Measurements from ENCODE around the gene GRIK2. TPM values are rescaled to one million over a fixed set of nuclear protein-coding genes. Genes with fewer than 3 reads are reported as not detected.

The GRIK2 gene
- total RNA-seq, 4 donors from 2014 or later, result 1.6 to 8.9 (median 8.6) TPM; not detected in 1

DNA sequence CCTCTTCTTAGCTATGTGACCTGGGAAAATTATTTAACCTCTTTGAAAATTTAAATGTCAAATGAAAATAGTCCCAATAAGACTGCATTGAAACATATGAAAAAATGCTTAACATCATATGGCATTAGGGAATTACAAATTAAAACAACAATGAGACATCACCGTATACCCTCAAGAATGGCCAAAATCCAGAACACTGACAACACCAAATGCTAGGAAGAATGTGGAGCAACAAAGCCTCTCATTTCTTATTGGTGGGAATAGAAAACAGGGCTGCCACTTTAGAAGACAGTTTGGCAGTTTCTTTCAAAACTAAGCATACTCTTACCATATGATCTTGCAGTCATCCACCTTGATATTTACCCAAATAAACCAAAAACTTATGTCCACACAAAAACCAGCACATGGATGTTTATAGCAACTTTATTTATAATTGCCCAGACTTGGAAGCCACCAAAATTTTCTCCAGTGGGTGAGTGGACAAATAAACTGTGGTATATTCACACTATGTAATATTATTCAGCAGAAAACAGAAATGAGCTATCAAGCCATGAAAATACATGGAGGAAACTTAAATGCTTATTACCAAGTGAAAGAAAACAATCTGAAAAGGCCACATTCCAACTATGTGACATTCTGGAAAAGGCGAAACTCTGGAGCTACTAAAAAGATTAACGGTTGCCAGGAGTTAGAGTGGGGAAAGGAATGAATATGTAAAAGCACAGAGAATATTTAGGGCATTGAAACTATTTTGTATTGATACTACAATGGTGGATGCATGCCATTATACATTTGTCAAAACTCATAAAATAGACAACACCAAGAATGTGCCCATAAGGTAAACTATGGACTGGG is 459.9 kb downstream of the GRIK2 start:
- DNase-seq, result no peak
- no peak for TF ChIP-seq POLR2A (IDR thresholded peaks at IDR 0.05)
- TF ChIP-seq, protein P1, sequence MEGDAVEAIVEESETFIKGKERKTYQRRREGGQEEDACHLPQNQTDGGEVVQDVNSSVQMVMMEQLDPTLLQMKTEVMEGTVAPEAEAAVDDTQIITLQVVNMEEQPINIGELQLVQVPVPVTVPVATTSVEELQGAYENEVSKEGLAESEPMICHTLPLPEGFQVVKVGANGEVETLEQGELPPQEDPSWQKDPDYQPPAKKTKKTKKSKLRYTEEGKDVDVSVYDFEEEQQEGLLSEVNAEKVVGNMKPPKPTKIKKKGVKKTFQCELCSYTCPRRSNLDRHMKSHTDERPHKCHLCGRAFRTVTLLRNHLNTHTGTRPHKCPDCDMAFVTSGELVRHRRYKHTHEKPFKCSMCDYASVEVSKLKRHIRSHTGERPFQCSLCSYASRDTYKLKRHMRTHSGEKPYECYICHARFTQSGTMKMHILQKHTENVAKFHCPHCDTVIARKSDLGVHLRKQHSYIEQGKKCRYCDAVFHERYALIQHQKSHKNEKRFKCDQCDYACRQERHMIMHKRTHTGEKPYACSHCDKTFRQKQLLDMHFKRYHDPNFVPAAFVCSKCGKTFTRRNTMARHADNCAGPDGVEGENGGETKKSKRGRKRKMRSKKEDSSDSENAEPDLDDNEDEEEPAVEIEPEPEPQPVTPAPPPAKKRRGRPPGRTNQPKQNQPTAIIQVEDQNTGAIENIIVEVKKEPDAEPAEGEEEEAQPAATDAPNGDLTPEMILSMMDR (IDR thresholded peaks at IDR 0.05), result no peak
- Histone ChIP-seq H3K9me3 (no peaks in the 10 kb centered on the region), H3K4me3 (no peak overlapping the region), H3K36me3 (no peaks in the 10 kb centered on the region), H3K27ac (no peak overlapping the region), H3K27me3 (no peaks in the 10 kb centered on the region), H3K4me1 (no peaks in the 10 kb centered on the region)

DNA sequence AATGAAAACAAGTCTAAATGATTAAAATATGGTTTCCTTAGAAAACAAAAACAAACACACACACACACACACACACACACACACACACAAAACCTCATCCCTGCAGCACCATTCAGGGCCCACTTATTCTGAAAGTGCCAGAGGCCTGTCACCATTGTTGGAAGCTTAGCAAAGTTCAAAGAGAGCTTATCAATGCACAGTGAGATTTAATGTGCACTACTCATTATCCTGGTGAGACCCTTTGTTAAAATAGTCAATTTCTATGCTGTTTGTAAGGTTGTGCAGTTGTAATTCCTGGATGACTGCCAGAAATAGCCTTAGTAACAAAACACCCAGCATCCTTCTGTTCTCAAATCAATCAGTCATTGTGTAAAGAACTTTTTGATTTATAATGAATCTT is 482.9 kb downstream of the GRIK2 start:
- Histone ChIP-seq H3K27ac (no peak overlapping the region), H3K4me3 (no peak overlapping the region), H3K4me1 (no peaks in the 10 kb centered on the region), H3K27me3 (no peaks in the 10 kb centered on the region), H3K9me3 (no peaks in the 10 kb centered on the region), H3K36me3 (no peaks in the 10 kb centered on the region)
- no peak for DNase-seq
- no peak for TF ChIP-seq POLR2A (IDR thresholded peaks at IDR 0.05)
- TF ChIP-seq, protein P1 (IDR thresholded peaks at IDR 0.05), result no peak

DNA sequence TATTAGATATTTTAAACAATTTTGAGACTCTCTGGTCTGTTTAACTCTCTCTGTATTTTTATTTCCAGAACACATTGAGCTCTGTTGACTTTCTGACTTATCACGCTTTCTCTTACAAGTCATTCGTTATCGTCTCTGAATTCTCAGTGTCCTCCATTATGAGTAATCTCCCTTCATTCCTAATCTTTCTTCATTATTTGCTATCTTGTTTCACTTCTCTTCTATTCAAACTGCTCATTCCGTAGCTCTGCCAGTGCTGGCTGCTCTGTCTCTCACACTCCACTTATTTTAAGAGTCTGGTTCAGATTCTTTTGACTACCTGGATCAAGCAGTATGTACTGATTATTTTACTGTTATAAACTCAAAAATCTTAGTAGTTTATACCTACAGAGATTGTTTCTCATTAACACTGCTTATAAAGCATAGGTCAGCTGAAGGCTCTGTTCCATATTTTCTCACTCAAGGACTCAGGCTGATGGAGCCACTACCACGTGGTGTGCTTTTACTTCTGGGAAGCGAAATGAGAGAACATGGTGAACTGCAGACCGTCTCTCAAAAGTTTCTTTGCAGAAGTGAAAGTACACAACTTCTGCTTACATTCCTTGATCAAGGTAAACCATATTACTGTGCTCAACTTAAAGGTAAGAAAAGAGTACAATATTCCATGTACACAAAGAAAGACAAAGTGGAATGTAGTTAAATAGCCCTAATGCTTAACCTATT is 485.2 kb downstream of the GRIK2 start:
- Histone ChIP-seq H3K4me1 (no peaks in the 10 kb centered on the region), H3K4me3 (no peak overlapping the region), H3K9me3 (no peaks in the 10 kb centered on the region), H3K36me3 (no peaks in the 10 kb centered on the region), H3K27me3 (no peaks in the 10 kb centered on the region), H3K27ac (no peak overlapping the region)
- DNase-seq, result no peak
- no peak for TF ChIP-seq POLR2A (IDR thresholded peaks at IDR 0.05)
- TF ChIP-seq, protein P1 (IDR thresholded peaks at IDR 0.05), result no peak

DNA sequence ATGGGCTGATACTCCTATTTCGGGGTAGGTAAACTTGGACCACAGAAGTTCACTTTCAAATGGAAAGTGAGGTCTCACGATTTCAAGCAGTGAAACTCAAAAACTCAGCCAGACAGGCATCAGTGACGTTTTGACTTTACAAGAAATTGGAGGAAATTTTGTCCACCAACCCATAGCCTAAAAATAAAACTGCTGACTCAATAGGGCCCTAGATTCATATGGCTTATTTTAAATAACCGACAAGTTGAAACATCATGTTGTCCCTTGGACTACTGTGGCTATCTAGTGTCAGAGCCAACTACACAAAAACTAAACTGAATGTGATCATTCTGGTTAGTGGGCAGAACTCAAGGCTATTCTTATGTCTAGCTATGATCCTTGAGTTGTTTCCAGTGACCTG is 486.3 kb downstream of the GRIK2 start:
- TF ChIP-seq, protein P1 (IDR thresholded peaks at IDR 0.05), result no peak
- H3K4me1 ChIP-seq, result no peaks in the 10 kb centered on the region
- H3K27me3 ChIP-seq, result no peaks in the 10 kb centered on the region
- no peaks in the 10 kb centered on the region for H3K36me3 ChIP-seq
- no peak for DNase-seq
- no peak overlapping the region for H3K27ac ChIP-seq
- H3K9me3 ChIP-seq, result no peaks in the 10 kb centered on the region
- no peak overlapping the region for H3K4me3 ChIP-seq

DNA sequence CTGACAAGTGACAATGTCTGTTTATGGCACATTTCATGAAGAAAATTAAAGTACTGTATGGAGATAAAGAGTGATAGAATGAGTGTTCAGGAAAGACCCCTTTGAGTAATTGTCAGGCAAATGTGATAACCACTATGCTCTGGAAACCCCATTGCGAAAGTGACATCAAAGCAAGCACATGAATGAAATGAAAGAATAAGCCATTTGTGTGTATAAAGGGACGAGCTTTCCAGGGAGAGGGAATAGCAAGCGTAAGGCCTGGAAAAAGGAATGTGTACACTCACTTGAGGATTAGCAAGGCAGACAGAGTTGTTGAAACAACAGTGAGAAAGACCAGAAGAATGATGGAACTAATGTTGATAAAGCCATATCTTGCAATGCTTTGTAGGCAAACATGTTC is 490.0 kb downstream of the GRIK2 start:
- Histone ChIP-seq H3K4me1 (no peaks in the 10 kb centered on the region), H3K27ac (no peak overlapping the region), H3K9me3 (no peaks in the 10 kb centered on the region), H3K4me3 (no peak overlapping the region), H3K27me3 (no peaks in the 10 kb centered on the region), H3K36me3 (no peaks in the 10 kb centered on the region)
- TF ChIP-seq POLR2A (IDR thresholded peaks at IDR 0.05), result no peak
- TF ChIP-seq, protein P1 (IDR thresholded peaks at IDR 0.05), result no peak
- no peak for DNase-seq

Measured in Peyer's patch (tissue), 4 donors.